ENCODE data around the gene NAB2. TPM values are rescaled to one million over a fixed set of nuclear protein-coding genes. Genes with fewer than 3 reads are reported as not detected.

NAB2 gene
- total RNA-seq, 1 donor from 2014 or later, result 34.4 TPM

- peak in 1 of 2 donors; percentile 87 for DNase-seq (ENCODE audit: extremely low spot score in 2 of 2)
- intact Hi-C loops (cut with DNase I), result no loop called here
- TF ChIP-seq POLR2AphosphoS5 (IDR thresholded peaks at IDR 0.05; ENCODE audit: insufficient read depth in 1 of 2, low read depth in 1 of 2) (no peak), CTCF (IDR thresholded peaks at IDR 0.05) (no peak), POLR2A (IDR thresholded peaks at IDR 0.05) (no peak)
- Histone ChIP-seq H3K4me1 (peaks cover 36% of the 10 kb centered on the region), H3K27me3 (no peaks in the 10 kb centered on the region), H3K9me3 (no peaks in the 10 kb centered on the region), H3K27ac (peak overlapping the region; percentile 100), H3K36me3 (peaks cover 2 to 48% of the 10 kb centered on the region in 2 donors), H3K4me3 (no peak overlapping the region)
These were observed 18.7 kb downstream of the NAB2 start for GRCh38 chr12:57107456-57108155.

GRCh38 chr12:57109207-57110103 is 20.5 kb downstream of the NAB2 start:
- TF ChIP-seq POLR2AphosphoS5 (IDR thresholded peaks at IDR 0.05; ENCODE audit: insufficient read depth in 1 of 2, low read depth in 1 of 2) (no peak), POLR2A (IDR thresholded peaks at IDR 0.05) (no peak), CTCF (IDR thresholded peaks at IDR 0.05) (no peak)
- Histone ChIP-seq H3K9me3 (no peaks in the 10 kb centered on the region), H3K27me3 (no peaks in the 10 kb centered on the region), H3K4me1 (peaks cover 41% of the 10 kb centered on the region), H3K4me3 (peak overlapping the region; percentile 61 to 90), H3K27ac (peak overlapping the region; percentile 100), H3K36me3 (peaks cover 2 to 38% of the 10 kb centered on the region in 2 donors)
- intact Hi-C loops (cut with DNase I), result no loop called here
- DNase-seq (ENCODE audit: extremely low spot score in 2 of 2), result peak in 1 of 2 donors; percentile 85

- Histone ChIP-seq H3K4me3 (peak overlapping the region; percentile 61 to 90), H3K4me1 (peaks cover 41% of the 10 kb centered on the region), H3K27ac (peak overlapping the region; percentile 100), H3K27me3 (no peaks in the 10 kb centered on the region), H3K9me3 (no peaks in the 10 kb centered on the region), H3K36me3 (peaks cover 2 to 29% of the 10 kb centered on the region in 2 donors)
- TF ChIP-seq POLR2A (IDR thresholded peaks at IDR 0.05), result peak; percentile 48 to 49
- TF ChIP-seq CTCF (IDR thresholded peaks at IDR 0.05), result no peak
- TF ChIP-seq POLR2AphosphoS5 (IDR thresholded peaks at IDR 0.05; ENCODE audit: insufficient read depth in 1 of 2, low read depth in 1 of 2), result peak in 1 of 2 donors; percentile 87
- intact Hi-C loops (cut with DNase I), result no loop called here
- peak in 1 of 2 donors; percentile 93 for DNase-seq (ENCODE audit: extremely low spot score in 2 of 2)
These were observed 21.5 kb downstream of the NAB2 start for GRCh38 chr12:57110104-57111030.

DNA sequence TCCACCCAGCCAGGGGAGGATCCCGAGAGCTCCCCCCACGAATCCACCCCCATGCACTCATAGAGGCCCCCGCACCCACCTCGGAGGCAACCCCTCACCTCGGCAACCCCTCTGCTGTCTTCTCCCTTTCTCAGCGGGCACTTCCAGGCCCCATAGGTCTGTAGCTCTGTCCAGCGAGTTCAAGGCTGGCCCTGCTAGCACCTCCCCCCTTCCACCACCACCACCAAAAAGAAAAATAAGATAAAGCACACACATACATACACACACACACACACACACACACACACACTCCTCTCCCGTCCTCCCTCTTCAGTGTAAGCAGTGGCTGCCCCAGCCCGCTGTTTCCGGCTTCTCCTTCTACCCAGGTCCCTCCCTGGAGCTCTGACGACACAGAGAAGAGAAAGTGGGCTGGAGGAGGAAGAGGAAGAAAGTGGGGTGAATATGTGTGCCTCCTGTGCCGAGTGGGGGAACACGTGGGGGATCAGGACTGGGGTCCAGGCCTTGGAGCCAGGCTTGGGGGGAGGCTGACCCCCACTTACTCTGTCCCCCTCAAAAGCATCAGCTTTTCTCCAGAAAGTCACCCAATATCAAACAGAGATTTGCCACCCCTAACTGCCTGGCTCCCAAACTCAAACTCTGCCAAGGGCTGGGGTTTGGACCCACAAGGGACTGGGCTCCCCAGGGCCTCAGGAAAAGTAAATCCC is 22.3 kb downstream of the NAB2 start, which contains the start of gene STAT6:
Gene STAT6 (minus strand): TSS at position 332 of the 704 bp plus-strand sequence. CDS start 3,084 bp downstream, outside the sequence.
- Histone ChIP-seq H3K9me3 (no peaks in the 10 kb centered on the region), H3K27ac (peak within 1 kb of the TSS; percentile 100), H3K4me3 (peak within 1 kb of the TSS; percentile 61 to 90), H3K27me3 (no peaks in the 10 kb centered on the region), H3K36me3 (peaks cover 0 to 21% of the 10 kb centered on the region in 2 donors), H3K4me1 (peaks cover 41% of the 10 kb centered on the region)
- TF ChIP-seq POLR2AphosphoS5 (IDR thresholded peaks at IDR 0.05; ENCODE audit: insufficient read depth in 1 of 2, low read depth in 1 of 2), result no peak
- TF ChIP-seq CTCF (IDR thresholded peaks at IDR 0.05), result peak in 1 of 3 experiments; percentile 3
- peak in 1 of 2 donors; percentile 52 for TF ChIP-seq POLR2A (IDR thresholded peaks at IDR 0.05)
- intact Hi-C loops (cut with DNase I), result no loop called here
- peak in 1 of 2 donors; percentile 96 for DNase-seq (ENCODE audit: extremely low spot score in 2 of 2)

Data from vagina (tissue), 2 donors.